Measurements from ENCODE around the gene OR51T1. TPM values are rescaled to one million over a fixed set of nuclear protein-coding genes. Genes with fewer than 3 reads are reported as not detected.

Gene OR51T1
- total RNA-seq, 4 donors from 2014 or later: not detected

GRCh38 chr11:4922304-4922703 lies 40.6 kb downstream of the OR51T1 start:
- ATAC-seq: no peak
- 42 to 45% methylated on average over 1 of the region's 1 CpG for WGBS, 2 donors (ENCODE audit: low coverage in 1 of 2)
- Histone ChIP-seq H3K4me3 (no peak overlapping the region), H3K36me3 (no peaks in the 10 kb centered on the region), H3K9me3 (no peaks in the 10 kb centered on the region), H3K27ac (no peak overlapping the region), H3K4me1 (no peaks in the 10 kb centered on the region), H3K27me3 (no peaks in the 10 kb centered on the region)
- TF ChIP-seq POLR2AphosphoS5 (IDR thresholded peaks at IDR 0.05): no peak

GRCh38 chr11:4924239-4924638 lies 42.5 kb downstream of the OR51T1 start, which contains the start of gene OR51G1:
OR51G1 (minus strand) TSS chr11:4924339; CDS start chr11:4924339, 0 bp downstream.
- no peaks in the 10 kb centered on the region for H3K4me1 ChIP-seq
- H3K9me3 ChIP-seq: no peaks in the 10 kb centered on the region
- no peaks in the 10 kb centered on the region for H3K36me3 ChIP-seq
- TF ChIP-seq POLR2AphosphoS5 (IDR thresholded peaks at IDR 0.05): no peak
- TF ChIP-seq CTCF (IDR thresholded peaks at IDR 0.05): no peak
- no peak within 1 kb of the TSS for H3K4me3 ChIP-seq
- H3K27ac ChIP-seq: no peak within 1 kb of the TSS
- ATAC-seq: no peak
- H3K27me3 ChIP-seq: no peaks in the 10 kb centered on the region
- 88 to 90% methylated on average over 1 of the region's 1 CpG for WGBS, 2 donors (ENCODE audit: low coverage in 1 of 2)

GRCh38 chr11:4926608-4927007 lies 44.9 kb downstream of the OR51T1 start:
- ATAC-seq: no peak
- no peak overlapping the region for H3K4me3 ChIP-seq
- TF ChIP-seq POLR2AphosphoS5 (IDR thresholded peaks at IDR 0.05) (no peak), CTCF (IDR thresholded peaks at IDR 0.05) (no peak), POLR2A (IDR thresholded peaks at IDR 0.05) (no peak), EP300 (IDR thresholded peaks at IDR 0.05) (no peak)
- H3K36me3 ChIP-seq: no peaks in the 10 kb centered on the region
- no peaks in the 10 kb centered on the region for H3K27me3 ChIP-seq
- no peaks in the 10 kb centered on the region for H3K4me1 ChIP-seq
- no peak overlapping the region for H3K27ac ChIP-seq
- H3K9me3 ChIP-seq: no peaks in the 10 kb centered on the region

Other genes starting within 250 kb of the OR51T1 start
- not detected for gene OR51D1, start 244.4 kb upstream of the OR51T1 start, total RNA-seq
- under 1 TPM; 0.27 to 0.78 (median 0.65) TPM for gene OR51E1, start 237.9 kb upstream of the OR51T1 start, total RNA-seq
- 1 to 10 TPM in 1 of 4 donors, under 1 TPM in 2, not detected in 1; 0.67 to 2.5 (median 0.94) TPM for gene OR51E2, start 184.0 kb upstream of the OR51T1 start, total RNA-seq
- not detected for gene MMP26, start 177.1 kb upstream of the OR51T1 start, total RNA-seq
- gene OR51F1, start 112.0 kb upstream of the OR51T1 start, total RNA-seq: not detected
- not detected for gene OR52R1, start 77.5 kb upstream of the OR51T1 start, total RNA-seq
- not detected for gene OR51F2, start 60.6 kb upstream of the OR51T1 start, total RNA-seq
- not detected for gene OR51S1, start 32.7 kb upstream of the OR51T1 start, total RNA-seq
- not detected for gene OR51A7, start 21.9 kb downstream of the OR51T1 start, total RNA-seq
- not detected for gene OR51G2, start 37.5 kb downstream of the OR51T1 start, total RNA-seq
- gene OR51G1, start 42.4 kb downstream of the OR51T1 start, total RNA-seq: not detected
- not detected for gene OR51A4, start 65.7 kb downstream of the OR51T1 start, total RNA-seq
- not detected for gene OR51A2, start 73.8 kb downstream of the OR51T1 start, total RNA-seq
- under 1 TPM in 1 of 4 donors, not detected in 3; 0.31 TPM for gene OR51L1, start 113.0 kb downstream of the OR51T1 start, total RNA-seq
- not detected for gene OR52J3, start 164.6 kb downstream of the OR51T1 start, total RNA-seq
- not detected for gene OR52E2, start 177.7 kb downstream of the OR51T1 start, total RNA-seq
- gene OR52E1, start 187.7 kb downstream of the OR51T1 start, total RNA-seq: not detected